Measurements from ENCODE around the gene COL27A1. TPM values are rescaled to one million over a fixed set of nuclear protein-coding genes. Genes with fewer than 3 reads are reported as not detected.
"Not testable (repeated sequence)": the region's sequence is repeated elsewhere in the genome, so short reads cannot be mapped to it uniquely, and the experiment has no call there.

The COL27A1 gene
- total RNA-seq, 2 experiments from 2014 or later = 8.9 to 9.1 TPM

DNA sequence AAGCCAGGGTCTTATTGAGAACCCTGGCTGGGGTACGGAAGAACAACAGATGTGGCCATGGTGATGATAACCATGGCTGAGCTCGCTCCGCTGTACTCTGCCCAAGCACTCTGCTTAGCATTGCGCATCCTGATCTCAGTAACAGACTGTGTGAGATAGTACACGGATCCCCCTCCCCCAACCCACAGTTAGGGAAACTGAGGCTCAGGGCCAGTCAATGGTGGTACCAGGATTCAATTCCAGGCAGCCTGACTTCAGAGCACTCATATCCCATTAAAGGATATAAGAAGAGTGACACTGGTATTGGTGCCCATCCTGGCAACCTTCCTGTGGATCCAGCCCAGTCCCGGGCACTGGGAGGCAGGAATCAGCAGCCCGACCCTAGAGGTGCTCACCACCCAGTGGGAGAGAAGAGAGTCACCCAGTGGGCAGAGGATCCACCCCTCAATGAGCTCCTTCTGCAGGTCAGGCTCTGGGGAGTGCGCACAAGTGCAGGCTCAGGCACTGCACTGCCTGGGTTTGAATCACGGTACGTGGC, 29.8 kb upstream of the COL27A1 start:
- POLR2A ChIA-PET = no interaction called here
- ATAC-seq = no peak

GRCh38 chr9:114126247-114127060, 28.9 kb upstream of the COL27A1 start:
- DNase-seq = no peak
- ChIA-PET CTCF (interaction anchor here (0.6 to 0.7 kb wide), 2 partner anchors 8 kb away, joined by 3 read pairs; no protein-coding TSS in a partner anchor), POLR2A (no interaction called here)
- intact Hi-C loops (cut with DNase I, micrococcal nuclease) = no loop called here
- peaks cover 5% of the 10 kb centered on the region for H3K27me3 Mint-ChIP-seq
- no peak overlapping the region for H3K27ac Mint-ChIP-seq
- ATAC-seq = no peak
- no peaks in the 10 kb centered on the region for H3K36me3 Mint-ChIP-seq (ENCODE audit: low read depth)
- no peak overlapping the region for H3K4me3 Mint-ChIP-seq
- H3K4me1 Mint-ChIP-seq = no peaks in the 10 kb centered on the region
- H3K9me3 Mint-ChIP-seq (ENCODE audit: low read depth) = no peaks in the 10 kb centered on the region

More for the DNA sequence above, 29.8 kb upstream of the COL27A1 start:
- H3K4me1 Mint-ChIP-seq = no peaks in the 10 kb centered on the region
- no peak overlapping the region for H3K4me3 Mint-ChIP-seq
- CTCF ChIA-PET = interaction anchor here (0.7 kb wide), 1 partner anchor 9 kb away, joined by 3 read pairs; no protein-coding TSS in a partner anchor
- no peaks in the 10 kb centered on the region for H3K36me3 Mint-ChIP-seq (ENCODE audit: low read depth)
- intact Hi-C loops (cut with DNase I, micrococcal nuclease) = no loop called here
- H3K9me3 Mint-ChIP-seq (ENCODE audit: low read depth) = no peaks in the 10 kb centered on the region
- H3K27me3 Mint-ChIP-seq = peaks cover 7% of the 10 kb centered on the region
- no peak for DNase-seq
- no peak overlapping the region for H3K27ac Mint-ChIP-seq

GRCh38 chr9:114128759-114129158, 26.6 kb upstream of the COL27A1 start:
- H3K27me3 Mint-ChIP-seq; H3K4me1 Mint-ChIP-seq; H3K27ac Mint-ChIP-seq; CTCF ChIA-PET; intact Hi-C loops (cut with DNase I, micrococcal nuclease); H3K4me3 Mint-ChIP-seq; ATAC-seq; H3K36me3 Mint-ChIP-seq (ENCODE audit: low read depth); H3K9me3 Mint-ChIP-seq (ENCODE audit: low read depth); POLR2A ChIA-PET; DNase-seq: not testable (repeated sequence)

GRCh38 chr9:114130141-114130540, 25.2 kb upstream of the COL27A1 start:
- no peak overlapping the region for H3K4me3 Mint-ChIP-seq
- ATAC-seq (no peak), DNase-seq (no peak)
- intact Hi-C loops (cut with DNase I, micrococcal nuclease) = no loop called here
- no peaks in the 10 kb centered on the region for H3K4me1 Mint-ChIP-seq
- no peaks in the 10 kb centered on the region for H3K9me3 Mint-ChIP-seq (ENCODE audit: low read depth)
- POLR2A ChIA-PET = no interaction called here
- no peaks in the 10 kb centered on the region for H3K36me3 Mint-ChIP-seq (ENCODE audit: low read depth)
- H3K27ac Mint-ChIP-seq = no peak overlapping the region
- CTCF ChIA-PET = no interaction called here
- peaks cover 5% of the 10 kb centered on the region for H3K27me3 Mint-ChIP-seq

- H3K27ac Mint-ChIP-seq = no peak overlapping the region
- H3K36me3 Mint-ChIP-seq (ENCODE audit: low read depth) = no peaks in the 10 kb centered on the region
- H3K27me3 Mint-ChIP-seq = peaks cover 10% of the 10 kb centered on the region
- H3K9me3 Mint-ChIP-seq (ENCODE audit: low read depth) = no peaks in the 10 kb centered on the region
- H3K4me3 Mint-ChIP-seq = no peak overlapping the region
- DNase-seq = no peak
- intact Hi-C loops (cut with DNase I, micrococcal nuclease) = no loop called here
- H3K4me1 Mint-ChIP-seq = no peaks in the 10 kb centered on the region
- POLR2A ChIA-PET = no interaction called here
- CTCF ChIA-PET = no interaction called here
- ATAC-seq = no peak
These were observed 24.6 kb upstream of the COL27A1 start for GRCh38 chr9:114130624-114131277.

DNA sequence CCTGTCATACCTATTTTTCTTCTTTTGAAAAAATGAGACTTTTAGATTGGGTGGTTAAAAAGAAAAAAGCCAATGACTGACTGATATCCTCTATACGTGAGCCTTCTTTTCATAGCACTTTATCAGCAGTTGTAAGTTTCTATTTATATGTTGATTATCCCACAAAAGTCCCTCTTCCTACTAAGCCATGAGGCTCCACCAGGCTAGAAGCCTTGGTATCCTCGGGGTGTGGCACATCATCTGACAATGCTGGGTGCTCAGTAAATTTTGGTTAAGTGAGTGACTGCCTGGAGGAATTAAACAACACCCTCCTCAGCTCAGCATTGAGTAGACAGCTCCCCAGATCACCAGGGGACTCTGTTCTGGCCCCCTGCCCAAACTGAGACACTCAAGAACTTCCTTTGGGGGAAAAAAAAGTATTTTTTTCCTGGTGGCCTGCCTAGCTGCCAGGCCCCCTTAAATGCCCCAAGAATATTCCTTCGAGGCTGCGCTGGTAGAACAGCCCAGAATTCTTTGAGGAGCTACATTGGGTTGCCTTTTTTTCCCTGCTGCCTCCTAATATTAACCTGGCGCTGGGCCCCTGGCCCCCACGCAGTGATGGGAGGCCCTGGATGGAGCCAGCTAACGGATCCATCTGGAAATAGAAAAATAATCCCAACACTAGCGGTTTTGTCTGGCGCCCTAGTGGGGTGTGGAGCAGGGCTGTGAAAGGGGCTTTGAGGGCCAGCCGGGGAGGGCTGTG, 23.4 kb upstream of the COL27A1 start:
- no peak overlapping the region for H3K4me3 Mint-ChIP-seq
- no peaks in the 10 kb centered on the region for H3K4me1 Mint-ChIP-seq
- ATAC-seq (no peak), DNase-seq (no peak)
- H3K9me3 Mint-ChIP-seq (ENCODE audit: low read depth) = no peaks in the 10 kb centered on the region
- CTCF ChIA-PET = interaction anchor here (0.6 to 1.0 kb wide), 2 partner anchors 10 to 1991 kb away, joined by 3 read pairs; no protein-coding TSS in a partner anchor
- intact Hi-C loops (cut with DNase I, micrococcal nuclease) = no loop called here
- H3K36me3 Mint-ChIP-seq (ENCODE audit: low read depth) = no peaks in the 10 kb centered on the region
- POLR2A ChIA-PET = no interaction called here
- peaks cover 10% of the 10 kb centered on the region for H3K27me3 Mint-ChIP-seq
- H3K27ac Mint-ChIP-seq = no peak overlapping the region

DNA sequence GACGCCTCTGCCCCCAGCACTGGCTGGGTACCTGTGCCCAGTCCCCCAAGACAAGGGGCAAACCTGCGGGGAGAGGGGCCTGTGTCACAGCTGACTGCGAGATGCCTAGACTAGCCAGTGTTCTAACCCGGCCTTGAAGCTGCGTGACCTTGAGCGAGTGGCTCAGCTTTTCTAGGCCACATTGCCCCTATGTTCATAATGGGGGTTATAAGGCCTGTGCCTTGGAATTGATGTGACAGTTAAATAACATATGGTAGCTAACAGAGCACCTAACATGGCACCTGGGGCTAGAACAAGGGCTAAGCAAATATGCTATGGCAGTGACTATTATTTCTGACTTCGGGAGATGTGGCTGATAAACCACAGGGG, 22.8 kb upstream of the COL27A1 start:
- H3K36me3 Mint-ChIP-seq (ENCODE audit: low read depth) = no peaks in the 10 kb centered on the region
- H3K4me3 Mint-ChIP-seq = no peak overlapping the region
- H3K9me3 Mint-ChIP-seq (ENCODE audit: low read depth) = no peaks in the 10 kb centered on the region
- DNase-seq (no peak), ATAC-seq (no peak)
- H3K4me1 Mint-ChIP-seq = no peaks in the 10 kb centered on the region
- intact Hi-C loops (cut with DNase I, micrococcal nuclease) = no loop called here
- ChIA-PET POLR2A (no interaction called here), CTCF (interaction anchor here (1.0 kb wide), 1 partner anchor 9 kb away, joined by 3 read pairs; no protein-coding TSS in a partner anchor)
- H3K27ac Mint-ChIP-seq = no peak overlapping the region
- peaks cover 8% of the 10 kb centered on the region for H3K27me3 Mint-ChIP-seq

DNA sequence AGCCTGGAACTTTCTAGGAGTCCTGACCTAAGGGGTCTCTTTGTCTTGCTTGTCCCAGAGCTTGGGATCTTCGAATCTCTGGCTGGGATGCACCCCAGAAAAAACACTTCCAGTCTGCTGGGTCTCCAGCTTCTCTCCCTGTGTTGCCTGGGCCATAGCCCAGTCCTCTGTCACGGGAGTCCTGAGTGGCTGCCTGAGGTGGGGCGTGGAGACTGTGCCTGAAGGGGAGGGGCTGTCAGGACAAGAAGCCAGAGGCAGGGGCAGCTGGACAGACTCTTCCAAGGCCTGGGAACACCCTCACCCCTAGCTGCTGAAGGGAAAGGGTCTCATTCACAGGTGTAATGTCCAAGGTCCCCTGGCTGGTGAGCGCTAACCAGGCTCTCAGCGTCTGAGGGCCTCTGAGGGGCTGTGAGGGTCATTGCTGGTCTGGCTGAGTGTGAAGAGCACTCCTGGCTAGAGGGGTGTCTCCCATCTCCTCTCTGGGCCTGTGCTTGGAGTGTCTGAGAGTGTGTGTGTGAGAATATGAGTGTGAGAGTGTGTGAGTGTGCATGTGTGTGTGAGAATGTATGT, 20.4 kb upstream of the COL27A1 start:
- CTCF ChIA-PET = interaction anchor here (0.6 to 1.5 kb wide), 3 partner anchors 8 to 18 kb away, joined by 3 to 4 read pairs (median 3); no protein-coding TSS in a partner anchor
- H3K4me1 Mint-ChIP-seq = no peaks in the 10 kb centered on the region
- no peak overlapping the region for H3K4me3 Mint-ChIP-seq
- no peaks in the 10 kb centered on the region for H3K36me3 Mint-ChIP-seq (ENCODE audit: low read depth)
- ATAC-seq (no peak), DNase-seq (no peak)
- H3K9me3 Mint-ChIP-seq (ENCODE audit: low read depth) = no peaks in the 10 kb centered on the region
- peaks cover 8% of the 10 kb centered on the region for H3K27me3 Mint-ChIP-seq
- POLR2A ChIA-PET = no interaction called here
- intact Hi-C loops (cut with DNase I, micrococcal nuclease) = no loop called here
- H3K27ac Mint-ChIP-seq = no peak overlapping the region

DNA sequence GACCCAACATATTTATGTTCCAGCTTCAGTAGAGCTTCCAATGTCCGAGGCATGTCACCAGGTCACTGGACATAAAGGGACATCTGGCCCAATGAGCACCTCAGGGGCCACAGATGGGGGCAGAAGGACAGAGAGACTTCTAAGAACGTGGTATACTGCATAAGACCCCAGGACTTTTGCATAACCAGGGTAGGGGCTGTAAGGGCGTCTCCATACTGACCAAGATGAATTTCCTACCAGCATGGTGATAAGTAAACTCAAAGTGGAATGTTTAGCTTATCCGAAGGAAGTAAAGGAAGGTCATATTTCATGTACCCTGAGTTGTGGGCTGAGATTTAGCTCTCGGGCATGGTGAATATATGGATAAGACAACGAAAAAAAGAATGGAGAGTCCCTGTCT, 17.5 kb upstream of the COL27A1 start:
- no peaks in the 10 kb centered on the region for H3K4me1 Mint-ChIP-seq
- no peak for DNase-seq
- no peak for ATAC-seq
- H3K27me3 Mint-ChIP-seq = peaks cover 6% of the 10 kb centered on the region
- H3K36me3 Mint-ChIP-seq (ENCODE audit: low read depth) = no peaks in the 10 kb centered on the region
- H3K27ac Mint-ChIP-seq = no peak overlapping the region
- CTCF ChIA-PET = no interaction called here
- intact Hi-C loops (cut with DNase I, micrococcal nuclease) = no loop called here
- POLR2A ChIA-PET = no interaction called here
- no peaks in the 10 kb centered on the region for H3K9me3 Mint-ChIP-seq (ENCODE audit: low read depth)
- no peak overlapping the region for H3K4me3 Mint-ChIP-seq

GRCh38 chr9:114138552-114138971, 16.8 kb upstream of the COL27A1 start:
- POLR2A ChIA-PET = no interaction called here
- H3K9me3 Mint-ChIP-seq (ENCODE audit: low read depth) = no peaks in the 10 kb centered on the region
- no peaks in the 10 kb centered on the region for H3K4me1 Mint-ChIP-seq
- no peak overlapping the region for H3K4me3 Mint-ChIP-seq
- peaks cover 7% of the 10 kb centered on the region for H3K27me3 Mint-ChIP-seq
- DNase-seq (no peak), ATAC-seq (no peak)
- intact Hi-C loops (cut with DNase I, micrococcal nuclease) = no loop called here
- no peaks in the 10 kb centered on the region for H3K36me3 Mint-ChIP-seq (ENCODE audit: low read depth)
- no peak overlapping the region for H3K27ac Mint-ChIP-seq
- CTCF ChIA-PET = interaction anchor here (0.6 kb wide), 1 partner anchor 24 kb away, joined by 3 read pairs; no protein-coding TSS in a partner anchor

DNA sequence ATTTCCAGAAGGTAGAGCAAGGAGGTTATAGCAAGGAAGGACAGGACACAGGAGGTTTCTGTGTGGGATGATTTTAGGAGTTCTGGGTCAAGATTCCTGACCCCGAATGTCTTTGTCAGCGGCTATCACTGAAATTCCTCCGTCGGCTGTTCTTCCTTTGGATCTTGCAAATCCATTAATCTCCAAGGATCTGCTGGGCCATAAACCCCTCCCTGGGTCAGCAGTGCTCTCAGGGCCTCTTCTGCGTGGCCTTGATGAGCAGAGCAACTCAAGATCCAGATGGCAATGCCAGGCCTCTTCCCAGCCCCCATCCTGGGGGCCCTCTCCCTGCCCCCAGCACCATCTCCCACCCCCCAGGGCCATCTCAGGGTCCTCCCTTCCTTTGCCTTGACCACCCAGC, 16.3 kb upstream of the COL27A1 start:
- POLR2A ChIA-PET = no interaction called here
- ATAC-seq = no peak
- CTCF ChIA-PET = no interaction called here
- no peak overlapping the region for H3K4me3 Mint-ChIP-seq
- no peaks in the 10 kb centered on the region for H3K9me3 Mint-ChIP-seq (ENCODE audit: low read depth)
- no peak overlapping the region for H3K27ac Mint-ChIP-seq
- intact Hi-C loops (cut with DNase I, micrococcal nuclease) = no loop called here
- no peaks in the 10 kb centered on the region for H3K4me1 Mint-ChIP-seq
- H3K27me3 Mint-ChIP-seq = peaks cover 9% of the 10 kb centered on the region
- DNase-seq = no peak
- H3K36me3 Mint-ChIP-seq (ENCODE audit: low read depth) = no peaks in the 10 kb centered on the region
